Measurements from ENCODE around the gene KLF3.
"Not testable (repeated sequence)": the region's sequence is repeated elsewhere in the genome, so short reads cannot be mapped to it uniquely, and the experiment has no call there.

KLF3 gene

DNA sequence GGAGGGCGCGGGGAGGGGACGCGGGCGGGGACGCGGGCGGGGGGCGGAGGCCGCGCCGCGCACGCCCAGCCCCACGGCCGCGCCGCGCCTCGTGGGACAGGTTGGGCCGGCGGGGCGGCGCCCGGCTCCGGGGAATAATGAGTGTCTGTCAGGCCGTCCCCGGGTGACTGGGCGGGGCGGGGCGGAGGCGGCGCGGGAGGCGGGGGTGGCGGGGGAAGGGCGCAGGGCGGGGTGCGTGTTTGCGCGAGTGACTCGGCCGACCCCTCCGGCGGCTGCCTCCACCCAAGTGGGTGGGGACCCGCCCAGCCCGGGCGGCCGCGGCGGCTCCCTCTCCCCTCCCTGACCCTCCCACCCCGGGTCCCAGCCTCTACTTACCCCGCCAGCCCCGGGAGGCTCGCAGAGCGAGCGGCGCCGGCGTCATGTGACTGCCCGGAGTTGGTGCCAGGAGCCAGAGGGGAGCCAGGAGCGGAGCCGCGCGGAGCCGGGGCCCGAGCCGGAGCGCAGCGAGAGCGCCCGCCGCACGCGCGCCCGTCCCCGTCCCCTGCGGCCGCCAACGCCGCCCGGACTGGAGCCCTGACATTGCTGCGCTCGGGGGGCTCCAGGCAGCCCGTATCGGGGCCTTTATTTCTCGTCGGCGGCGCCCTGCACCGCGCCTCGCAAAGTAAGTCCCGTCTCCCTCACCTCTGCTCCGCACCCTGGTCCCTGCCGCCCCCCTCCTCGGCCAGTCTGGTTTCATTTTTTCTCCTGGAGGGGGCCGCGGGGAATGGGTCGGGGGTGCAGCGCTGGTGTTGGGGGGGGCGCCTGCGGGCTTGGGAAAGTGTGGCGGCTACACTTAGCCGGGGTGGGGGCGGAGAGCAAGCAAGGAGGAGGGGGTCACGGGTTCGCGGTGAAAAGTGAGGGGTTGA is at the start of gene KLF3:
Gene KLF3 (plus strand): TSS at position 399 of the 905 bp plus-strand sequence. CDS start 16,427 bp downstream, outside the sequence.
- FAIRE-seq (no peak), DNase-seq (ENCODE audit: low spot score) (peak; percentile 80)

DNA sequence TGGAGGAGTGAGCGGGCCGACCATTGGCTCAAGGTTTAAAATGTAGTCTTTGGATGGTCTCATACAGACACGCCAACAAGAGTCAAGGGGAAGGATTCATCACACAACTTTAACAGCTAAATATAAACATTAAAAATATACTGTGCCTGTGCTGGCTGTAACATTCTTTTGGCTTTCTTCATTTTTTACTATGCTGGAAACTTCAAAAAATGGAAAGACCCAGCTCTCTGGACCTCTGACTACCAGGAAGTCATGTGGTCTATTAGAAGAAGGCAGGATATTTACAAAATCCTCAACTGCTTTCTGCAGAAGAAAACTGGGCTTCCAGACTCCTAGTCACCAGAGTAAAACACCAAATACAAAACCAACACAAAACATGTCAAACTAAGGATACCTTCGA is 49.8 kb upstream of the KLF3 start:
- DNase-seq (ENCODE audit: low spot score) (no peak), FAIRE-seq (no peak)

- FAIRE-seq (no peak), DNase-seq (ENCODE audit: low spot score) (no peak)
Observed at GRCh38 chr4:38615847-38616246, 48.2 kb upstream of the KLF3 start.

DNA sequence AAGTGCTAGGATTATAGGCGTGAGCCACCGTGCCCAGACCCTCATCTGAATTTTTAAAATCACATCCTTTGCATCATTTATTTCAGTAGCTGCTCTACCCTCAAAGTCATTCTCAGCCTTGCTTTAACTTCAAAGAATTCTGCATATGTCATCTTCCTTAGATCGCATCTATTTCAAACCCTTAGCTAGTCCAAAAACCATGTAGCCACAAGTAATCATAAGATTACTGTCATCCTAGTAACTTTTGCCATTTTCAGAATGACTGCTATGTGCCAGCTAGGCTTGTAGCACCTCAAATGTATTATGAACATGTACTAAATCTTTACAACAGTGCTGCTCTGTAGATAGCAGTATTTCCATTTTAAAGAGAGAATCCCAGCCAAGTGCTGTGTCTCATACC is 45.5 kb upstream of the KLF3 start:
- DNase-seq (ENCODE audit: low spot score), result no peak
- FAIRE-seq, result no peak

DNA sequence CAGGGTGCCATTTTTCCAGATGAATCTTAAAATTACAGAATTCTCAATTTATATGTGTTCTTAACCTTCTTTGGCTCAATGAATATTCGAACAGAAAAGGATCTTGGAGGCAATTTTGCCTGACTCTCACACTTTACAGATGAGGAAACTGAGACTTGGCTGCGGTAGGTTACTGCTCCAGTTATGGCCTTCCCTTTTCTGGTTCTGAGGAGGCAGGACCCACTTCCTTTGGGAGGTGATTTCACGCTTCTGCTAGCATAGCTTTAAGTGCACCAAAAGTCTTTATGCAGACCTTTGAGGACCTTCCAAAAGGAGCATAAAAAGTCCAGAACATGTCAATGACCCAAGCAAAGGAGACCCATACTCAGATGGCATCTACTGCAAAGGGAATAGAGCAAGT is 44.7 kb upstream of the KLF3 start:
- DNase-seq (ENCODE audit: low spot score) (no peak), FAIRE-seq (no peak)

DNA sequence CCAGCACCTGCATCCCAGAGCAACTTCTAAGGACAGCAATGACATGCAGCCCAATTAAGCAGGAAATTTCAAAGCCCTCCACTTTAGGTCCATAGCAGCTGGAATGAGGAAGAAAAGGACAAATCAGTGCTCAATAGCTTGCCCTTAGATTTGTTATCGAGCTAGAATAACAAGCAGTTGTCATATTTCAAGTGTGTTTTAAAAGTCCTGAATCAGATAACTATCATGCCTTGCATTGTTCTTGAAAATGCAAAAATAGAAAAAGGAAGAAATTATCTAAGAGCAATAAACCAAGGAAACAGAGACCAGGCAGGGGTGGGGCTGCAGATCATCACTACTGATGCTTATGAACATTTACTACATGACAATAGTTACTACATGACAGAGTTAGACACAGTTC is 43.9 kb upstream of the KLF3 start:
- no peak for DNase-seq (ENCODE audit: low spot score)
- no peak for FAIRE-seq

DNA sequence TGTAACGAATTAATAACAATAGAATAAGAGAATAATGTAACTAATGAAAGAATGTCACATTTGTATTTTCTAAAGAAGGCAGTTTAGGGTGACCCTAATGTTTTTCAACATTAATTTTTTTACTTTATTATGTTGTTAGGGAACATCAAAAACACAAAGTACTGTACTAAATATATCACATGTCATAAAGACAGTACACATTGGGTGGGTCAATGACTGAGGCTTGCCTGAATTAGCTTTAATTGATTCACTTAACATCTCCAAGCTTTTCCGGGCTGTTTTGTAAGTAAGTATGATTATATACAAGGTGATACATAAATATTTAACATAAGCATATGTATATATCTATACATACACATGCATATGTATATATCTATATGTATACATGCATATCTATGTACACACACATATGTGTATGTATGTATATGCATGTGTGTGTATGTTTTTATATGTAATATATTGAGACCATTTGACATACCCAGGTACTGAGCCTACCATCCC is 43.4 kb upstream of the KLF3 start:
- FAIRE-seq (no peak), DNase-seq (ENCODE audit: low spot score) (no peak)

GRCh38 chr4:38621028-38621684 is 42.8 kb upstream of the KLF3 start:
- no peak for DNase-seq (ENCODE audit: low spot score)
- FAIRE-seq, result no peak

GRCh38 chr4:38621831-38622230 is 42.2 kb upstream of the KLF3 start:
- FAIRE-seq (no peak), DNase-seq (ENCODE audit: low spot score) (no peak)

DNA sequence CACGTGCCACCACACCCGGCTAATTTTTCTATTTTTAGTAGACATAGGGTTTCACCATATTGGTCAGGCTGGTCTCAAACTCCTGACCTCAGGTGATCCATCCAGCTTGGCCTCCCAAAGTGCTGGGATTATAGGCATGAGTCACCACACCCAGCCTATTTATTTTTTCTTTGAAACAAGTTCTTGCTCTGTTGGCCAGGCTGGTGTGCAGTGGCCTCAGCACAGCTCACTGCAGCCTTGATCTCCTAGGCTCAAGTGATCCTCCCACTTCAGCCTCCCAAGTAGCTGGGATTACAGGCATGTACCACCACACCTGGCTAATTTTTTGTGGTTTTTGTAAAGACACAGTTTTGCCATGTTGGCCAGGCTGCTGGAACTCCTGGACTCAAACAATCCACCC is 41.7 kb upstream of the KLF3 start:
- FAIRE-seq, result not testable (repeated sequence)

DNA sequence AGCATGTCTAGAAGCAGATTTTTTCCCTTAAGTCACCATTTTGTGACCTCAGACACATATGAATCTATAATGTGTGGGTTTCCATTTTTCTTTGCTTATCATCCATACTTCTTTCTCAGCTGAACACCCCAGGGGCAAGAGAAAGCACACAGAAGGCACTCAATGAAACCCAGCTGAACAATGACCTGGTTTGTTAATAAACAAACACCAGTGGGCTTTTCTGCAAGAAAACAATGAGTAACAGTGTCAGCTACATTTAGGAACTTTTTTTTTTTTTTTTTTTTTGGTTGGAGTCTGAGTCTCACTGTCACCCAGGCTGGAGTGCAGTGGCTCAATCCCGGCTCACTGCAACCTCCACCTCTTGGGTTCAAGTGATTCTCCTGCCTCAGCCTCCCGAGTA is 40.7 kb upstream of the KLF3 start:
- DNase-seq (ENCODE audit: low spot score) (no peak), FAIRE-seq (no peak)

More for the DNA sequence above, 41.7 kb upstream of the KLF3 start:
- DNase-seq (ENCODE audit: low spot score), result not testable (repeated sequence)

DNA sequence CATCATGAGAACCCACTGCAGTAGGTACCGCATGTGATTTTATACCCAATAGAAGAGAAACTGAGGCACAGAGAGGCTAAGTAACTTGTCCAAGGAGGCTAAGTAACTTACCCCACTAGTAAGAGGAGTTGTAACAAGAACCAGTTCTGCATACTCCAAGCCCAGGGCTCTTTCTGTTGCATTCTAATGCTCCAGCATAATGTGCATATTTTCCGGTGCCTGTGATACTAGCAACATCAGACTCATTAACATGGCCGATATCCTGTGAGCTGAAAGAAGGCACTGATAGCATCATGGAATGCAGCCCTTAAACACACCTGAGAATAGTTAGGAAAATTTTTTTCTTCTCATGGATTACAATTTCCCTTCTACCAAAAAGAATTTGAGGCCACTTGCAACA is 39.7 kb upstream of the KLF3 start:
- DNase-seq (ENCODE audit: low spot score) (no peak), FAIRE-seq (no peak)

DNA sequence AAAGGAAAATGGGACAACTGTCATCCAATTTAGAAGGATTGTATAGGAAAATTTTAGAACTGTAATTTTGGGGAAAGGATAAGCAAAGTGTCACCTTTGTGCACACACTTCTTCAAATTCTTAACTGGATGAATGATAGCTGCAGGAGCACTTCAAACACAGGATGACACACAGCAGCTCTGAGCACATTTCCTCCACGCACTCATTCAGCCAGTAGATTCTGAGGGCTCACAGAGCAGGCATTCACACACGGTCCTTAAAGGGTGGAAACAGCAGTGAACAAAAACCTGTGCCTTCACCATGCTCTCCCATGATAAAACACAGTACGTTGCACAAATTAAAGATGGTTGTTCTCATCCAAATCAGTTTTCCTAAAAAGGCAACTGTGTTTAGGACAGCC is 38.5 kb upstream of the KLF3 start:
- DNase-seq (ENCODE audit: low spot score) (no peak), FAIRE-seq (no peak)

DNA sequence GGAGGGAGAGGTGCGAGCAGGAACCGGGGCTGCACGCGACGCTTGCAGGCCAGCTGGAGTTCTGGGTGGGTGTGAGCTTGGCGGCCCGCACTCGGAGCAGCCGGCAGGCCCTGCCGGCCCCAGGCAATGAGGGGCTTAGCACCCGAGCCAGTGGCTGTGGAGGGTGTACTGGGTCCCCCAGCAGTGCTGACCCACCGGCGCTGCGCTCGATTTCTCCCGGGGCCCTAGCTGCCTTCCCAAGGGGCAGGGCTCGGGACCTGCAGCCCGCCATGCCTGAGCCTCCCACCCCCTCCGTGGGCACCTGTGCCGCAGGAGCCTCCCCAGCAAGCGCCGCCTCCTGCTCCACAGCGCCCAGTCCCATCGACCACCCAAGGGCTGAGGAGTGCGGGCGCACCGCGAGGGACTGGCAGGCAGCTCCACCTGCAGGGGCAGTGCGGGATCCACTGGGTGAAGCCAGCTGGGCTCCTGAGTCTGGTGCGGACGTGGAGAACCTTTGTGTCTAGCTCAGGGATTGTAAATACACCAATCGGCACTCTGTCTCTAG is 37.0 kb upstream of the KLF3 start:
- not testable (repeated sequence) for FAIRE-seq; DNase-seq (ENCODE audit: low spot score)

DNA sequence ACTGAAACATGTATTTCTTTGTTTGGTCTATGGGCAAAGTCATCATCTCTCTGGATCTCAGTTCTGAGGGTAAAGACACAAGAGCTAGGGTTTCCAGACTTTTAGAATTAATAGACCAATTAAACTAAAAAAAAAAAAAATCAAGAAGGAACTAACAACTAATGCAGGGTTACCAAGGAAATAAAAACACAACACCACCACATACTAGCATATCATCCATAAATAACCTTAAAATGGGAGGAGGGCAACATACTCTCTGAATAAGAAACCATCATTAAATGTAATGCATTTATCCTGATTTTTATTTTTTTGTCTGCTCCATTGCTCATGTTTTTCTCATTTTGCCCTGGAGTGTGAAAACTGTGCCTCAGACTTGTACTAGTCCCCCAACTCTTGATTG is 33.5 kb upstream of the KLF3 start:
- FAIRE-seq (no peak), DNase-seq (ENCODE audit: low spot score) (no peak)

DNA sequence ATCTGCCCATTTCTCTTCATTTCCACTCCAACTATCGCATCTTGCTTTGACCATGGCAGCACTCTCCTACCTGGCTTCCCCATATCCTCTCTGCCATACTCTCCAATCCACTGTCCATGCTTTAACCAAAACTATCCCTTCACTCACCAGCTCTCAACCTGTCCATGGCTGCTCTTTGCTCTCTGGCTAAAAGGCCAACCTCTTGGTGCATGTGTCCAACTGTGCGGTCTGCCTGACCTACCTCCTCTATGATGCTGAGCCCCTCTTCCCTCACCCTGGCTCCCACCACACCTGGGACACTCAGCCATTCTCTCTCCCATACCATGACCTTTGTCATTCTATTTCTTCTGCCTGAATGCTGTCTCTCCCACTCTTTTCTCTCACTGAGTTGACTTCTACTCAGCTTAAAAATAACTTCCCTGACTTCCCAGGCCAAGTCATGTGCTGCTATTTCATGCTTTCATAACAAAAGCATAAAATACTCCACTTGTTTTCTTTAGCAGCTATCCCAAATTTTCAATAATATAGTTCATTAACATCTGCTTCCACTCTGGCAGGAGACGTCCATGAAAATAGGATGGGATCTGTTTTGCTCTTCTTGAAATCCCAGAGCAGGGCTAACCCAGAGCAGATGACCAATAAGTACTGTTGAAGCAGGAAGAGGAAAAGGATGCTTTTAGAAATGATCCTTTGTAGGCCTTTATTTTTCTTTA is 29.8 kb upstream of the KLF3 start:
- FAIRE-seq (no peak), DNase-seq (ENCODE audit: low spot score) (no peak)

GRCh38 chr4:38639242-38639641 is 24.8 kb upstream of the KLF3 start:
- FAIRE-seq, result no peak
- DNase-seq (ENCODE audit: low spot score), result no peak

DNA sequence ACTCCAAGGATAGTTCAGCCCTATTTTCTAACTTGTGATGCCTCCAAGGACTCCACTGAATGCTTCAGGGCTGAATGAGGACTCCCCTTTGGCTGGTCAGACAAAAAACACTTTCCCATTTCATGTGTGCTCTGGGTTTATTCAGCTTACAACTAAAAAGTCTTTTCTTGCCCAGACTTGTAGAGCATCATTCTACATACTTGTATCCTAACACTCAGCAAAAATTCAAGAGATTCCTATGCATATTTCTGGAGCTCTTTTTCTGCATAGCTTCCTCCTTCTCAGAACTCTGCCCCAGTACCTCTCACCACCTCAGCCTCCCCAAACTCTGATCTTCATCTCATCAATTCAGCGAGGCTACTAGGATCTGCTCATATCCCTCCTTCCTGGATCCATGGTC is 22.2 kb upstream of the KLF3 start:
- FAIRE-seq, result no peak
- no peak for DNase-seq (ENCODE audit: low spot score)

DNA sequence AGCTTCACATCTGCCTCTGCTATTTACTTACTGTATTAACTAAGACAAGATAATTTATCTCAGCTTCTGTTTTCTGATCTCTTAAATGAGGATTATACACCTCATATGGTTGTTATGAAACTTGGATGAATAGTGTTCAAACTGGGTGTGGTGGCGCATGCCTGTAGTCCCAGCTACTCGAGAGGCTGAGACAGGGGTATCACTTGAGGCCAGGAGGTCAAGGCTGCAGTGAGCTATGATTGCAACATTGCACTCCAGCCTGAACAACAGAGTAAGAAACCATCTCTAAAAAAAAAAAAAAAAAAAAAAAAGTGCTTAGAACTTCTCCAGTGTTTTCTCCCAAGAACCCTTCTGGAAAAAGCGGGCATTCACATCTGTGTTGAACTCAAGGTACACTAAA is 19.8 kb upstream of the KLF3 start:
- FAIRE-seq (no peak), DNase-seq (ENCODE audit: low spot score) (no peak)

DNA sequence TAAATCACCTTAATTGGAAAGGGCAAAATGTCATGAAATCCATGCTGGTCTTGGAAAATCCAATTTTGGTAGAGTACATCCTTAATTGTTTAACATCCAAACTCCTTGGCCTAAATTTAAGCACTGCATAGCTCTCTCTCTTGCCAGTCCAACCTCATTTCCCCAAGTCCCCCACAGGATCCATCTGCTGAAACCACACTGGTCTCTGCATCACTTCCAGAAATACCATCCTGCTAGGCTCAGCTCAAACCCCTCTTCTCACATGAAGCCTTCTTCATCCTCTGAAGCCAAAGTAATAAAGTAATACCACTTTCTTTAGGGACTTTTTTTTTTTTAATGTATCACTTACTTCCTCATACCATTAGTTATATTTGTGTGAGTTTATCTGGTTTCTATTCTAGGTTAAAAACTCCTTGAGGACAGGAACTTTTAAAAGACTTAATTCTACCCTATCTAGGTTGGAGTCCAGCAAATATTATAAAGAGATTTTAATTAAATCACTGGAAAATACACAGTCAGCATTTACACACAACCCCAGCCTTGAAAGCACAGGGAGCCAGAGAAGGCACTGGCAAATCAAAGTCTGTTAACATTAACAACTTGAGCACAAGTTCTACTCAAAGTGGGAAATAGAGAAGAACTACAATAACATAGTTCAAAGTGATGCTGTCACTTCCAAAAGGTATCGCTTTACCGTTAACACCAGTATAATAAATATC is 16.7 kb upstream of the KLF3 start:
- DNase-seq (ENCODE audit: low spot score), result no peak
- FAIRE-seq, result no peak

GRCh38 chr4:38650133-38650532 is 13.9 kb upstream of the KLF3 start:
- DNase-seq (ENCODE audit: low spot score) (no peak), FAIRE-seq (no peak)

Data from RCC 7860 (cell line).